A549 (cell line): ENCODE data around the gene TMEM221. TPM values are rescaled to one million over a fixed set of nuclear protein-coding genes. Genes with fewer than 3 reads are reported as not detected.

Source experiments
- ATAC-seq, 2 experiments: fragments of 200-7000 bp in 1 of 2; fragments of >200 bp in 1 of 2; cut with Nextera tagmentation in 1 of 2; cut with Tn5 transposase in 1 of 2; 3 replicates each; pipeline versions ENCODE4 v1.8.0 to v1.9.1; 2018 to 2020; ENCODE audit warnings: mild to moderate bottlenecking in 1 of 2, moderate library complexity in 1 of 2
- CTCF ChIA-PET: fragments of 300-600 bp; sonication (Branson Sonifier 250); formaldehyde crosslinking; extraction: SDS; loops from one replicate; lab custom pipeline; 2021; ENCODE audit warnings: antibody characterized with exemption, inconsistent platforms; lab: Yijun Ruan, JAX
- POLR2A ChIA-PET: fragments of 350-600 bp; formaldehyde crosslinking; extraction: SDS; loops from one replicate; lab custom pipeline; 2021; ENCODE audit warnings: antibody characterized with exemption, inconsistent platforms; lab: Yijun Ruan, JAX
- DNase-seq, 2 experiments: peaks; one replicate each; pipeline versions ENCODE4 v3.0.0 to v3.0.0-alpha.2; 2011 to 2016; ENCODE audit warnings: low read depth in 1 of 2, low spot score in 1 of 2
- FAIRE-seq: peaks from 2 replicates; lab custom pipeline; 2011; peaks lifted over from hg19 to GRCh38; lab: Jason Lieb, UNC
- H3K27ac ChIP-seq, 2 experiments: fragments of >200 bp; sonication (Bioruptor Twin); formaldehyde crosslinking; 3 replicates each; pipeline ENCODE4 v1.5.1; 2016 to 2017
- H3K4me1 ChIP-seq: fragments of >200 bp; sonication (Bioruptor Twin); formaldehyde crosslinking; 3 replicates; pipeline ENCODE4 v1.6.1; 2016
- H3K4me2 ChIP-seq: fragments of >200 bp; sonication (Bioruptor Twin); formaldehyde crosslinking; 3 replicates; pipeline ENCODE4 v1.6.1; 2016
- H3K4me3 ChIP-seq: fragments of >200 bp; sonication (Bioruptor Twin); formaldehyde crosslinking; 3 replicates; pipeline ENCODE4 v1.5.1; 2016
- H3K9me3 ChIP-seq: fragments of >200 bp; sonication (Bioruptor Twin); formaldehyde crosslinking; 3 replicates; pipeline ENCODE4 v1.6.1; 2016
- BCL3 ChIP-seq: fragments of >200 bp; sonication (Bioruptor Twin); formaldehyde crosslinking; IDR thresholded peaks from 3 replicates; pipeline ENCODE4 v1.6.1; 2016
- CBX8 ChIP-seq: fragments of 200-600 bp; sonication (generic); IDR thresholded peaks from 2 replicates; pipeline ENCODE4 v1.6.1; 2016
- CHD2 ChIP-seq: fragments of 150-350 bp; IDR thresholded peaks from 2 replicates; pipeline ENCODE4 v1.6.1; 2014; ENCODE audit warnings: low read length; ENCODE audit not compliant: partially characterized antibody
- EHMT2 ChIP-seq: fragments of 200-600 bp; sonication (generic); IDR thresholded peaks from 2 replicates; pipeline ENCODE4 v1.6.1; 2016; ENCODE audit warnings: antibody characterized with exemption, low read depth, mild to moderate bottlenecking, moderate library complexity
- ESRRA ChIP-seq: fragments of 150-350 bp; IDR thresholded peaks from 2 replicates; pipeline ENCODE4 v1.6.1; 2014; ENCODE audit warnings: mild to moderate bottlenecking, low read length, borderline replicate concordance
- HEYL ChIP-seq: fragments of 250-450 bp; sonication (Bioruptor Pico); IDR thresholded peaks from 2 replicates; pipeline ENCODE4 v1.8.0; 2021; ENCODE audit warnings: mild to moderate bottlenecking, moderate library complexity
- HMGXB4 ChIP-seq: fragments of 250-450 bp; sonication (Bioruptor Pico); IDR thresholded peaks from 2 replicates; pipeline ENCODE4 v1.5.0; 2021; ENCODE audit warnings: mild to moderate bottlenecking, moderate library complexity, borderline replicate concordance
- HOXA7 ChIP-seq: fragments of 250-450 bp; sonication (Bioruptor Pico); IDR thresholded peaks from 2 replicates; pipeline ENCODE4 v1.5.0; 2020; ENCODE audit warnings: mild to moderate bottlenecking, moderate library complexity
- HOXB13 ChIP-seq: fragments of 250-450 bp; sonication (Bioruptor Pico); IDR thresholded peaks from 2 replicates; pipeline ENCODE4 v1.5.0; 2020; ENCODE audit warnings: low read depth, mild to moderate bottlenecking, moderate library complexity
- HOXB5 ChIP-seq: fragments of 250-450 bp; sonication (Bioruptor Pico); IDR thresholded peaks from 2 replicates; pipeline ENCODE4 v1.5.0; 2020; ENCODE audit warnings: mild to moderate bottlenecking, moderate library complexity
- JUN ChIP-seq, 2 experiments: fragments of >200 bp; sonication (Bioruptor Twin); formaldehyde crosslinking; IDR thresholded peaks; 2 replicates in 1 of 2; 3 replicates in 1 of 2; pipeline ENCODE4 v1.6.1; 2016 to 2017
- KDM5A ChIP-seq: fragments of 200-600 bp; sonication (generic); IDR thresholded peaks from 2 replicates; pipeline ENCODE4 v1.6.1; 2016; ENCODE audit warnings: antibody characterized with exemption, mild to moderate bottlenecking
- MAX ChIP-seq: IDR thresholded peaks from 2 replicates; pipeline ENCODE4 v1.6.1; 2012
- MAZ ChIP-seq: fragments of 150-350 bp; IDR thresholded peaks from 2 replicates; pipeline ENCODE4 v1.6.1; 2014; ENCODE audit warnings: antibody characterized with exemption, low read depth, low read length, borderline replicate concordance
- MYC ChIP-seq: IDR thresholded peaks from 2 replicates; pipeline ENCODE4 v1.6.1; 2012; ENCODE audit warnings: mild to moderate bottlenecking, inconsistent platforms, low read length, improper control_type of control experiment, borderline replicate concordance
- NPAS2 ChIP-seq: fragments of 250-450 bp; sonication (Bioruptor Pico); IDR thresholded peaks from 2 replicates; pipeline ENCODE4 v1.8.0; 2022; ENCODE audit warnings: mild to moderate bottlenecking, moderate library complexity, borderline replicate concordance
- NR3C1 ChIP-seq: fragments of >200 bp; sonication (Bioruptor Twin); formaldehyde crosslinking; IDR thresholded peaks from 3 replicates; pipeline ENCODE4 v1.6.1; 2017
- POLR2A ChIP-seq: IDR thresholded peaks from 2 replicates; pipeline ENCODE4 v1.6.1; 2012; ENCODE audit warnings: mild to moderate bottlenecking, low read length
- POLR2AphosphoS2 ChIP-seq: conservative IDR thresholded peaks from 2 replicates; pipeline ENCODE4 v1.6.1; 2012; ENCODE audit warnings: low read length, improper control_type of control experiment, inconsistent platforms
- RARB ChIP-seq: fragments of 250-450 bp; sonication (Bioruptor Pico); IDR thresholded peaks from 2 replicates; pipeline ENCODE4 v1.8.0; 2021; ENCODE audit warnings: mild to moderate bottlenecking, moderate library complexity
- RCOR1 ChIP-seq: fragments of 150-350 bp; IDR thresholded peaks from 2 replicates; pipeline ENCODE4 v1.6.1; 2014; ENCODE audit warnings: antibody characterized with exemption, low read length, low read depth
- RFX5 ChIP-seq: fragments of 450-650 bp; IDR thresholded peaks from 2 replicates; pipeline ENCODE4 v1.7.1; 2014; ENCODE audit warnings: antibody characterized with exemption, mild to moderate bottlenecking, moderate library complexity
- TFCP2L1 ChIP-seq: fragments of 250-450 bp; sonication (Bioruptor Pico); IDR thresholded peaks from 2 replicates; pipeline ENCODE4 v1.5.0; 2021; ENCODE audit warnings: mild to moderate bottlenecking
- WGBS: methylation state at CpG from one replicate; pipeline ENCODE4 v1.1.6; 2017; ENCODE audit errors: missing lambda C conversion rate; 5-methylcytosine and 5-hydroxymethylcytosine counted together
- polyA plus RNA-seq, 4 experiments: library from polyadenylated mRNA; depleted of rRNA in 3 of 4; stranded (reverse); fragments of >200 nt; fragmentation: RNase III in 1 of 4; extraction: RNeasy Plus Mini Kit Qiagen cat#74134 plus additional on column Dnase treatment in 1 of 4; gene quantifications; 2 replicates in 3 of 4; 3 replicates in 1 of 4; pipeline ENCODE4 v1.2.3, GENCODE V29; 2011 to 2017
- TF ChIP-seq, protein P1 (sequence below): fragments of 200-600 bp; sonication (generic); IDR thresholded peaks from 2 replicates; pipeline ENCODE4 v1.6.1; 2016; ENCODE audit warnings: antibody characterized with exemption, mild to moderate bottlenecking, moderate library complexity
- TF ChIP-seq, protein P2 (sequence below): IDR thresholded peaks from 2 replicates; pipeline ENCODE4 v1.6.1; 2012; ENCODE audit warnings: low read depth, borderline replicate concordance
- TF ChIP-seq, protein P3 (sequence below): fragments of 250-450 bp; sonication (Bioruptor Pico); IDR thresholded peaks from 2 replicates; pipeline ENCODE4 v1.5.0; 2020; ENCODE audit warnings: low read depth, mild to moderate bottlenecking, moderate library complexity

TMEM221 gene
- polyA plus RNA-seq, 2 of the 4 experiments (the other 2 are of a cell fraction) = 0.78 to 0.90 TPM

DNA sequence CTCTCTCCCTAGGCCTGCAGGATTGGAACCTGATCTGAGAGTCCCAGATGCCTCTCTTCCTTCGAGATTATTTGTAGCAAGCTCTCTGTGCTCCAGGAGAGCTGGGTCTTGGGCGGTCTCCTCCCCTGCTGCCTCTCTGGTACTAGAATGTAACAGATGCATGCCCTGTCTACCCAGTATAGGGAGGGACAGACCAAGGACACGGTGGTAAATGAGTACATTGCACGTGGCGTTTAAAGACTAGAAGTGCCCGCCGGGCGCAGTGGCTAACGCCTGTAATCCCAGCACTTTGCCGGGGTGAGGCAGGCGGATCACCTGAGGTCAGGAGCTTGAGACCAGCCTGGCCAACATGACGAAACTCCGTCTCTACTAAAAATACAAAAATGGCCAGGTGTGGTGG, 33.5 kb upstream of the TMEM221 start:
- H3K27ac ChIP-seq = no peak overlapping the region
- ATAC-seq = no peak
- CTCF ChIA-PET = interaction anchor here (0.7 kb wide), 1 partner anchor 14 kb away, joined by 3 read pairs; no protein-coding TSS in a partner anchor
- 87% methylated on average over 11 of the region's 13 CpGs for WGBS
- TF ChIP-seq RCOR1 = no peak
- TF ChIP-seq, protein P1, sequence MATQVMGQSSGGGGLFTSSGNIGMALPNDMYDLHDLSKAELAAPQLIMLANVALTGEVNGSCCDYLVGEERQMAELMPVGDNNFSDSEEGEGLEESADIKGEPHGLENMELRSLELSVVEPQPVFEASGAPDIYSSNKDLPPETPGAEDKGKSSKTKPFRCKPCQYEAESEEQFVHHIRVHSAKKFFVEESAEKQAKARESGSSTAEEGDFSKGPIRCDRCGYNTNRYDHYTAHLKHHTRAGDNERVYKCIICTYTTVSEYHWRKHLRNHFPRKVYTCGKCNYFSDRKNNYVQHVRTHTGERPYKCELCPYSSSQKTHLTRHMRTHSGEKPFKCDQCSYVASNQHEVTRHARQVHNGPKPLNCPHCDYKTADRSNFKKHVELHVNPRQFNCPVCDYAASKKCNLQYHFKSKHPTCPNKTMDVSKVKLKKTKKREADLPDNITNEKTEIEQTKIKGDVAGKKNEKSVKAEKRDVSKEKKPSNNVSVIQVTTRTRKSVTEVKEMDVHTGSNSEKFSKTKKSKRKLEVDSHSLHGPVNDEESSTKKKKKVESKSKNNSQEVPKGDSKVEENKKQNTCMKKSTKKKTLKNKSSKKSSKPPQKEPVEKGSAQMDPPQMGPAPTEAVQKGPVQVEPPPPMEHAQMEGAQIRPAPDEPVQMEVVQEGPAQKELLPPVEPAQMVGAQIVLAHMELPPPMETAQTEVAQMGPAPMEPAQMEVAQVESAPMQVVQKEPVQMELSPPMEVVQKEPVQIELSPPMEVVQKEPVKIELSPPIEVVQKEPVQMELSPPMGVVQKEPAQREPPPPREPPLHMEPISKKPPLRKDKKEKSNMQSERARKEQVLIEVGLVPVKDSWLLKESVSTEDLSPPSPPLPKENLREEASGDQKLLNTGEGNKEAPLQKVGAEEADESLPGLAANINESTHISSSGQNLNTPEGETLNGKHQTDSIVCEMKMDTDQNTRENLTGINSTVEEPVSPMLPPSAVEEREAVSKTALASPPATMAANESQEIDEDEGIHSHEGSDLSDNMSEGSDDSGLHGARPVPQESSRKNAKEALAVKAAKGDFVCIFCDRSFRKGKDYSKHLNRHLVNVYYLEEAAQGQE = no peak
- no peak for TF ChIP-seq MAX
- no peak for TF ChIP-seq EHMT2
- TF ChIP-seq NPAS2 (CRISPR knock-in tag) = no peak
- TF ChIP-seq CHD2 = no peak
- no peak for TF ChIP-seq POLR2A
- TF ChIP-seq, all 56 proteins: peak for 0
- no peak for DNase-seq
- no peaks in the 10 kb centered on the region for H3K4me1 ChIP-seq
- H3K9me3 ChIP-seq = no peaks in the 10 kb centered on the region
- H3K4me2 ChIP-seq = no peak overlapping the region
- FAIRE-seq = no peak
- POLR2A ChIA-PET = no interaction called here
- H3K4me3 ChIP-seq = no peak overlapping the region

DNA sequence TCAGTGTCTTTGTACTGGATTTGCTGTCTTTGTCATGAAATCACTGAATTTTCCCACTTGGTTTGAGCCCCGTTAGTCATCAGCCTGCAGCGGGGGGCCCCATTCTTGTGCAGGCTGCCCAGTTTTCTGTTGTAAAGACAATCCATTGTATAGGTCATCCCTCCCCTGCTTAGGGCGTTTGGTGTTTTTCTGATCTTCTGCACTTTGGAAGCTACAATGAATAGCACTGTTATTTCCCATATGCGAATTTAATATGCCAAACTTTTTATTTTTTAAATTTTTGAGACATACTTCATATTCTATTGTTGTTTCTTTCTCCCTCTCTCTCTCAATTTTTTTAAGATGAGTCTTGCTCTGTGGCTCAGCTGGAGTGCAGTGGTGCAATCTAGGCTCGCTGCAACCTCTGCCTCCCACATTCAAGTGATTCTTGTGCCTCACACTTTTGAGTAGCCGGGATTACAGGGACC, 30.9 kb upstream of the TMEM221 start:
- no peak overlapping the region for H3K27ac ChIP-seq
- no peak overlapping the region for H3K4me3 ChIP-seq
- POLR2A ChIA-PET = no interaction called here
- no peak overlapping the region for H3K4me2 ChIP-seq
- 82% methylated on average over 6 of the region's 6 CpGs for WGBS
- H3K9me3 ChIP-seq = no peaks in the 10 kb centered on the region
- CTCF ChIA-PET = interaction anchor here (2.3 kb wide), 1 partner anchor 17 kb away, joined by 10 read pairs; no protein-coding TSS in a partner anchor
- TF ChIP-seq CBX8 (no peak), HOXB13 (CRISPR knock-in tag) (no peak), POLR2AphosphoS2 (no peak), RARB (CRISPR knock-in tag) (no peak)
- no peak for FAIRE-seq
- no peaks in the 10 kb centered on the region for H3K4me1 ChIP-seq
- no peak for DNase-seq
- ATAC-seq = no peak

DNA sequence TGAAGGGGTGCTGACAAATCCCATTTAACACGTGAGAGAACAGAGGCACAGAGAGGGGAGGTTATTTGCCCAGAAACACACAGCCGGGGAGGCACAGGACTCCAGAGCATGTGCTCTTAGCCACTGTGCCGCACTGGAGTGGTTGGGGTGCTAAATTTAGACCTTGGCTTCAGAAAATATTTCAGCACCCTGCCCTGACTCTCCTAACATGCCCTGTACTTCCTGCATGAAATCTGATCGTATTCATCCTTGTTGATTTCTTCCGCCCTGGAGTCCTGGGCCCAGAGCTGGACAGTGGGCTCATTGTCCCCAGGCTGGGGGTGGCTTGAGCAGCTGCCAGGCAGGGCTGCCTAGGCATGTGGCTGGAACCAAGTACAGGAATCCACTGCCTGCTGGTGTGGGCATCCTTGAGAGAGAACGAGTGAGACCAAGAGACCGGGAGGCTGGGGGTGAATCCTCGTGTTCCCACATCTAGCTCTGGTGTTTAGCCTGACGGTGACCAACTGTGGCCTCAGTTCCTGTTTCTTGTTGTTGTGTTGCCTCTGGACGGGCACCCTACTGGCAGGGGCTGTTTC, 27.2 kb upstream of the TMEM221 start:
- ChIA-PET CTCF (interaction anchor here (1.5 to 2.4 kb wide), 2 partner anchors 9 to 21 kb away, joined by 5 to 8 read pairs; no protein-coding TSS in a partner anchor), POLR2A (no interaction called here)
- Histone ChIP-seq H3K4me1 (0 out of 3 replicates have a peak, but pooled peaks cover 5% of the 10 kb centered on the region), H3K9me3 (no peaks in the 10 kb centered on the region), H3K4me2 (no peak overlapping the region), H3K4me3 (no peak overlapping the region), H3K27ac (no peak overlapping the region)
- ATAC-seq (0 out of 6 replicates have a peak, but pooled peaks of 1 of the 2 experiments have one; percentile 19), DNase-seq (no peak), FAIRE-seq (no peak)
- WGBS = 82% methylated on average over 10 of the region's 10 CpGs
- TF ChIP-seq MYC = no peak
- no peak for TF ChIP-seq MAZ
- TF ChIP-seq CBX8 = no peak
- TF ChIP-seq, protein P2, sequence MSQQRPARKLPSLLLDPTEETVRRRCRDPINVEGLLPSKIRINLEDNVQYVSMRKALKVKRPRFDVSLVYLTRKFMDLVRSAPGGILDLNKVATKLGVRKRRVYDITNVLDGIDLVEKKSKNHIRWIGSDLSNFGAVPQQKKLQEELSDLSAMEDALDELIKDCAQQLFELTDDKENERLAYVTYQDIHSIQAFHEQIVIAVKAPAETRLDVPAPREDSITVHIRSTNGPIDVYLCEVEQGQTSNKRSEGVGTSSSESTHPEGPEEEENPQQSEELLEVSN = no peak
- TF ChIP-seq, protein P3, sequence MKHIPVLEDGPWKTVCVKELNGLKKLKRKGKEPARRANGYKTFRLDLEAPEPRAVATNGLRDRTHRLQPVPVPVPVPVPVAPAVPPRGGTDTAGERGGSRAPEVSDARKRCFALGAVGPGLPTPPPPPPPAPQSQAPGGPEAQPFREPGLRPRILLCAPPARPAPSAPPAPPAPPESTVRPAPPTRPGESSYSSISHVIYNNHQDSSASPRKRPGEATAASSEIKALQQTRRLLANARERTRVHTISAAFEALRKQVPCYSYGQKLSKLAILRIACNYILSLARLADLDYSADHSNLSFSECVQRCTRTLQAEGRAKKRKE (CRISPR knock-in tag) = no peak
- no peak for TF ChIP-seq NR3C1
- no peak for TF ChIP-seq CHD2
- TF ChIP-seq ESRRA = no peak
- no peak for TF ChIP-seq KDM5A
- TF ChIP-seq HEYL (CRISPR knock-in tag) = no peak
- no peak for TF ChIP-seq BCL3
- TF ChIP-seq JUN (IDR thresholded peaks at IDR 0.05) = no peak
- TF ChIP-seq HMGXB4 = no peak
- no peak for TF ChIP-seq HOXB5 (CRISPR knock-in tag)
- no peak for TF ChIP-seq RFX5
- TF ChIP-seq TFCP2L1 (CRISPR knock-in tag) = no peak
- no peak for TF ChIP-seq HOXA7 (CRISPR knock-in tag)
